Measurements from ENCODE around the gene CACNA1C. TPM values are rescaled to one million over a fixed set of nuclear protein-coding genes. Genes with fewer than 3 reads are reported as not detected.

Gene CACNA1C
- total RNA-seq, 1 donor from 2014 or later: 102 TPM

GRCh38 chr12:2222691-2223090 is 169.9 kb downstream of the CACNA1C start:
- no peak for DNase-seq (ENCODE audit: low spot score in 2 of 2)
- no peak for TF ChIP-seq CTCF (IDR thresholded peaks at IDR 0.05)

GRCh38 chr12:2224961-2225360 is 172.2 kb downstream of the CACNA1C start:
- no peak for TF ChIP-seq CTCF (IDR thresholded peaks at IDR 0.05)
- Histone ChIP-seq H3K36me3 (no peaks in the 10 kb centered on the region), H3K27ac (no peak overlapping the region), H3K9me3 (no peaks in the 10 kb centered on the region), H3K4me1 (no peaks in the 10 kb centered on the region), H3K27me3 (no peaks in the 10 kb centered on the region), H3K4me3 (no peak overlapping the region)
- intact Hi-C loops (cut with DNase I): no loop called here
- no peak for DNase-seq (ENCODE audit: low spot score in 2 of 2)

More at GRCh38 chr12:2222691-2223090, 169.9 kb downstream of the CACNA1C start:
- H3K36me3 ChIP-seq: no peaks in the 10 kb centered on the region
- intact Hi-C loops (cut with DNase I): no loop called here
- H3K27ac ChIP-seq: no peak overlapping the region
- H3K27me3 ChIP-seq: no peaks in the 10 kb centered on the region
- no peaks in the 10 kb centered on the region for H3K9me3 ChIP-seq
- H3K4me1 ChIP-seq: no peaks in the 10 kb centered on the region
- H3K4me3 ChIP-seq: no peak overlapping the region

- TF ChIP-seq CTCF (IDR thresholded peaks at IDR 0.05): no peak
- H3K4me1 ChIP-seq: no peaks in the 10 kb centered on the region
- intact Hi-C loops (cut with DNase I): no loop called here
These were observed 172.9 kb downstream of the CACNA1C start for GRCh38 chr12:2225696-2226095.

GRCh38 chr12:2226641-2227040 is 173.9 kb downstream of the CACNA1C start:
- Histone ChIP-seq H3K36me3 (no peaks in the 10 kb centered on the region), H3K27ac (no peak overlapping the region), H3K4me1 (no peaks in the 10 kb centered on the region), H3K4me3 (no peak overlapping the region), H3K27me3 (no peaks in the 10 kb centered on the region), H3K9me3 (no peaks in the 10 kb centered on the region)
- intact Hi-C loops (cut with DNase I): no loop called here
- no peak for DNase-seq (ENCODE audit: low spot score in 2 of 2)
- TF ChIP-seq CTCF (IDR thresholded peaks at IDR 0.05): no peak

More at GRCh38 chr12:2225696-2226095, 172.9 kb downstream of the CACNA1C start:
- no peak for DNase-seq (ENCODE audit: low spot score in 2 of 2)
- Histone ChIP-seq H3K9me3 (no peaks in the 10 kb centered on the region), H3K27ac (no peak overlapping the region), H3K4me3 (no peak overlapping the region), H3K36me3 (no peaks in the 10 kb centered on the region), H3K27me3 (no peaks in the 10 kb centered on the region)

GRCh38 chr12:2227360-2227759 is 174.6 kb downstream of the CACNA1C start:
- TF ChIP-seq CTCF (IDR thresholded peaks at IDR 0.05): no peak
- no peaks in the 10 kb centered on the region for H3K36me3 ChIP-seq
- DNase-seq (ENCODE audit: low spot score in 2 of 2): no peak
- H3K27ac ChIP-seq: no peak overlapping the region
- H3K4me3 ChIP-seq: no peak overlapping the region
- H3K27me3 ChIP-seq: no peaks in the 10 kb centered on the region
- H3K4me1 ChIP-seq: no peaks in the 10 kb centered on the region
- intact Hi-C loops (cut with DNase I): no loop called here
- no peaks in the 10 kb centered on the region for H3K9me3 ChIP-seq

GRCh38 chr12:2228535-2228934 is 175.7 kb downstream of the CACNA1C start:
- intact Hi-C loops (cut with DNase I): no loop called here
- H3K27ac ChIP-seq: no peak overlapping the region
- no peaks in the 10 kb centered on the region for H3K27me3 ChIP-seq
- no peaks in the 10 kb centered on the region for H3K36me3 ChIP-seq
- H3K4me1 ChIP-seq: peaks cover 0 to under 1% of the 10 kb centered on the region in 2 donors
- DNase-seq (ENCODE audit: low spot score in 2 of 2): no peak
- H3K9me3 ChIP-seq: no peaks in the 10 kb centered on the region
- H3K4me3 ChIP-seq: no peak overlapping the region
- no peak for TF ChIP-seq CTCF (IDR thresholded peaks at IDR 0.05)
